ENCODE data around the gene QKI.
"Not testable (repeated sequence)": the region's sequence is repeated elsewhere in the genome, so short reads cannot be mapped to it uniquely, and the experiment has no call there.

QKI gene

DNA sequence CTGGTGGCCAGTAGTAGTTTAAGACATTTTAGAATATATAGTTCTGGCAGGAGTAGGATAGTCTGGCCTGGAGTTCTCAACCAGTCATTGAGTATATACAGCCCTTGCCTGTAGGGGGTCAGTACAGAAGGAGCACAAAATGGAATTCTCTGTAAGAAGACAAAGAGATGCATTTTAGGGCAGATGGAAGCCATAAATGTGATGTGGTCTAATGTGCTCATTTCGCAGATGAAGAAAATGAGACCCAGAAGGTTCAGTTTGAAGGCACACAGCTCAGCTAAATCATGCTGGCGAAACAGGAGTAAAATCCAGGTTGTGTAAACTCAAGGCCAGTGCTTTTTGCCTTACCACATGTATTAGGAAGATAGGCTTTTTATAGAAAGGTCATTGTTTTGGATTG is 29.6 kb downstream of the QKI start:
- no peak for DNase-seq

- DNase-seq = no peak
These were observed 32.0 kb downstream of the QKI start for GRCh38 chr6:163446549-163446948.

- no peak for DNase-seq
These were observed 34.6 kb downstream of the QKI start for GRCh38 chr6:163449076-163449475.

GRCh38 chr6:163454425-163454824 is 39.9 kb downstream of the QKI start:
- DNase-seq = no peak

GRCh38 chr6:163455552-163455951 is 41.0 kb downstream of the QKI start:
- no peak for DNase-seq

- DNase-seq = peak; percentile 1
These were observed 43.4 kb downstream of the QKI start for GRCh38 chr6:163457637-163458561.

DNA sequence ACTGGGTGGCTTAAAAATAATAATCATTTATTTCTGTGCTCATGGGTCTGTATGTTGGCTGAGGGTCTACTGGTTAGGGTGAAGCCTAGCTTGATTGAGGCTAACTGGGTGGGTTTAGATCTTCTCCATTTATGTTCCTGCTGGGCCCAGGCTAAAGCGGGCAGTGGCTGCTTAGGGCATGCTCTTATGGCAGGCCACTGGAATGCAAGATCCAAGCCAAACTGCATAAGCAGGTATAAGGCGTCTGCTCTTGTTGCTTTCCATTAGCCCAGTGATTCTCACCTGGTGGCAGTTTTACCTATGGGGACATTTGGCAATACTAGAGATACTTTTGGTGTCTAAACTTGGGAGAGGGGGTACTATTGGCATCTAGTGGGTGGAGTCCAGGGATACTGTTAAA is 44.5 kb downstream of the QKI start:
- DNase-seq = no peak

DNA sequence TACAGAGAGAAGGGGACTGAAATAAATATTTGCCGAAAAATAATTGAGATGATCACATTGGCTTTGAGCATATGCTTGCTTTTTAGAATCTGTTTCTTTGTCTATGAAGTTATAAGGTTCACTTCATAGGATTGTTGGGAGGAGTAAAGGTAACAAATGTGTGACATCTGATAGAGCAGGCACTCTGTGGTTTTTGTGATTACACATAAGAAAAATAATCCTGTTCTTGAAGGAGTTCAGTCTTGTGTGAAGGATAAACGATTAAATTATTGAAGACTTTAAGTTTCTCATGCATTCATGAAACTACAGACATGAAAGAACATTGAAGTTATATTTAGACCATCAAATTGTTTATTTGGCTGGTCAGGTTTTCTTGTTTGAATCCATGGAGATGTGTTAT is 45.0 kb downstream of the QKI start:
- DNase-seq = no peak

DNA sequence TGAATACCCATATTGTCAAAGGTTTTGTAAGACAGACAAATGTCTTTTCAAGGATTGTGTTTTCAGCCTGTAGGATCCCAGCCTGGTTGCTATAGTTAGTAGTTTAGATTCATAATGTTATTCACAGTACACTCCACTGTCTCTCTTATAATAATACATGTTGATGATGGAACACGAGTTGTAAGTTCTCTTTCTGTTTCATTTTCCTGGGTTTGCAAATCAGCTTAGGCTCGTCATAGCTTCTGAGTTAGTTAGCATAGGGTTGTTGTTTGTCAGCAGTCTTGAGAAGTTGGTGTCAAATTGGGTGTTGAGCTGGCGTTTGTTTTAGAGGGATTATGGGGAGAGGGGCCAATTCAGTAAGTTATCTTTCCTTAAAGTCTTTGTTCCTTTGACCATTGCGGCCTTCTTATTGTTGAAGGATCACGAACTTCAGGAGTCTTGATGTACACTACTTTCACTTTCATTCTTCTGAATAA is 45.8 kb downstream of the QKI start:
- no peak for DNase-seq

DNA sequence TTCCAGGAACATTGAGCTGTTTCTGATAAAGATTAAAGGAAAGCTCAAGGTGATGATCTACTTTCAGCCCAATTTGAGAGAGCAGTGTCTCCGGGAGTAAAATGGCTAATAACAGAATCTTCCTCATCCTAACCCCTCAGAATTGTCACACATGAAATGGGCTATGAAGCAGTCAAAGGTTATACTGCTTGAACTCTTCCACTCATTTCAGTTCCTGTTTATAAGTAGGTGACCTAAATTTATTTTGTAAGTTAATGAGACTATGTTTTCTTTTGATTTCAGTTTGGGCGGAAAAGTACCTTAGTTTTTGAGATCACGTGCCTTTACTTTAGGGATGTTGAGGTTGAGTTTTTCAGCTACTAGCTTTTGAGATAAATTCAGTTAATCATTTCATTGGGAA is 47.2 kb downstream of the QKI start:
- DNase-seq = no peak

- DNase-seq = no peak
These were observed 48.7 kb downstream of the QKI start for GRCh38 chr6:163463180-163463579.

- no peak for DNase-seq
These were observed 49.3 kb downstream of the QKI start for GRCh38 chr6:163463795-163464194.

DNA sequence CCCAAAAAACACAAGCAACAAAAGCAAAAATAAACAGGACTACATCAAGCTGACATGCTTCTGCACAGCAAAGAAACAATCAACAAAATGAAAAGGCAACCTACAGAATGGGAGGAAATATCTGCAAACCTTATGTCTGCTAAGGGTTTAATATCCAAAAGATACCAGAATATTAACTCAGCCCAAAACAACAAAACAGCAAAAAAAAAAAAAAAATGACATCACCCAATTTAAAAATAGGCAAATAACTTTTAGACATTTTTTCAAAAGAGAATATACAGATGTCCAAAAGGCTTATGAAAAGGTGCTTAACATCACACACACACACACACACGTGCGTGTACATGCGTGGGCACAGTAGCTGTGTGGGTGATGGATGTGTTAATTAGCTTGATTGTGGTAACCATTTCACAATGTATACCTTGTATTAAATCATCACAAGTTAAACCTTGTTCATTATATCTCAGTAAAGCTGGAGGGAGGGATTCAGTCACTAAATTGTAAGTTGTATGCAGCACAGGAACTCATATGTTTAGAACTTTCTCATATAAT is 52.4 kb downstream of the QKI start:
- DNase-seq = no peak

DNA sequence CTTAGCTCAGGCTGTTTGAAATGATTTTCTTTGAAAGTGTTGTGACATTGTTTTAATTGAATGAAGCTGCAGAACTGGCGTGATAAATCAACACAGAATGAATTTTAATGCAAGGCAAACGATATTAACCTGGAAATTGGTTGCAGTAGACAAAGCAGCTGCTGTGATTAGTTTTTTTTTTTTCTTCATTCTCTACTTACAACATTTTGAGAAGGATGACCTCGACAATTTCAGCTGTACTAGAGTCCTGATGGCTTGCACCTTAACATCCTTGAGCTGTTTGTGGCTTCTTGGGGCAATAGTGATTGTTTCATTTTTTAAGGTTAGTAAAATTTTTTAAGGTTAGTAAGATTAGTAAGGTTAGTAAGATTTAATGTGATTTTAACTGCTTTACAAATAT is 54.2 kb downstream of the QKI start:
- DNase-seq = no peak

DNA sequence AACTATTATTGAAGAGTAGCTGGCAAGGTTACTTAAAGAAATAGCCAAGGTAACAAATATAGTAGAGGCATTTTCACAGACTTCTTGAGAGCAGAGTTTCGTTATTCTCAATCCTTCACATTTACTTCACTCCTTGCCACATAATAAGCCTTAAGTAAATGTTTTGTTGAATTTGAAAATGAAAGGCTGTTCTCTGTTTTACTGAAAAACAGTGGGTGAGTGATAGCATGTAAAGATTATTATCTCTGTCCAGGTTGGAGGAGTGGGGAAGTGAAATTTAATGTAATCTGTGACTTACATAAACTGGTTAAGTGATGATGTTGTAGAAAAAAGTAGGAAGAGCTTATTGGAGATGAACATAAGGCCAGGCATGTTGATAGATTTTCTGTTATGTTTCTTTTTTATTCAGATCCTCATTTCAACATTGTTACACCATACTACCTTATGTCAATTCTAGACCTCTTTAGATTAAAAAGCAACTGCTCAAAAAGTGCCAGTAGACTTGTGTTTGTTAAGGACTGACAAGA is 55.0 kb downstream of the QKI start:
- no peak for DNase-seq

DNA sequence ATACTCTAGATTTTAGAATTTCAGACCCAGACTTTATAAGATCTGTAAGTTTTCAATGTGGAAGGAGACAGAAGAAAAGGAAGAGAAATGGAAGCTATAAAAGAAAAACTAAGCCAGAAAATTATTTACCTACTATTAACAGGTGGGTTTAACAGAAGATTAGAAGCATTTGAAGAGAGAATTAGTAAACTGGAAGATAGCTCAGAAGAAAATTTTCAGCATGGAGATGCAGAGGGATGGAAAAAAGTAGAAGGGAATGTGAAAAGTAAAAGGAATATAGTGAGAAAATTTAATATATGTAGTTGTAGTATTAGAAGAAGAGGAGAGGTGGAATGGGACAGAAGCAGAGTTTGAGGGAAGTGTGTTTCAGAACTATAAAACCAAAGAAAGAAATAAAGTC is 56.1 kb downstream of the QKI start:
- no peak for DNase-seq

DNA sequence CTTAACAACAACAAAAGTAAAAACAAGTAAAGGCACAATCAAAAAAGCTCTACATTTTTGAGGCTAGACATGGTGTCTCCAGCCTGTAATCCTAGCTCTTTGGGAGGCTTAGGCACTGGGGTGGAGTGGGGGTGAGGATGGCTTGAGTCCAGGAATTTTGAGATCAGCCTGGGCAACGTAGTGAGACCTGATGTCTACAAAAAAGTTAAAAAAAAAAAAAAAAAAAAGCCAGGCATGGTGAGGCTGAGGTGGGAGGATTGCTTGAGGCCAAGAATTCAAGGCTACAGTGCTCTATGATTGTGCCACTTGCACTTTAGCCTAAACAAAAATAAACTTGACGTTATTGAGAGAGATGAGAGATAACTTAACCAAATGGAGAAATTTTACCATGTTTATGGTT is 60.1 kb downstream of the QKI start:
- DNase-seq = no peak

DNA sequence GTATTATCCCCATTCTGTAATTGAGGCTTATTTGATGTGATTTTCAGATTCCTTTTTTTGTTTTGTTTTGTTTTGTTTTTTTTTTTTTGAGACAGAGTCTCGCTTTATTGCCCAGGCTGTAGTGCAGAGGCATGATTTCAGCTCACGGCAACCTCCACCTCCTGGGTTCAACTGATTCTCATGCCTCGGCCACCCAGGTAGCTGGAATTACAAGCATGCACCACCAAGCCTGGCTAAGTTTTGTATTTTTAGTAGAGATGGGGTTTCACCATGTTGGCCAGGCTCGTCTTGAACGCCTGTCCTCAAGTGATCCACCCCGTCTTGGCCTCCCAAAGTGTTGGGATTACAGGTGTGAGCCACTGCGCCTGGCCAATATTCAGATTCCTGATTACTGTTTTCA is 62.4 kb downstream of the QKI start:
- not testable (repeated sequence) for DNase-seq

DNA sequence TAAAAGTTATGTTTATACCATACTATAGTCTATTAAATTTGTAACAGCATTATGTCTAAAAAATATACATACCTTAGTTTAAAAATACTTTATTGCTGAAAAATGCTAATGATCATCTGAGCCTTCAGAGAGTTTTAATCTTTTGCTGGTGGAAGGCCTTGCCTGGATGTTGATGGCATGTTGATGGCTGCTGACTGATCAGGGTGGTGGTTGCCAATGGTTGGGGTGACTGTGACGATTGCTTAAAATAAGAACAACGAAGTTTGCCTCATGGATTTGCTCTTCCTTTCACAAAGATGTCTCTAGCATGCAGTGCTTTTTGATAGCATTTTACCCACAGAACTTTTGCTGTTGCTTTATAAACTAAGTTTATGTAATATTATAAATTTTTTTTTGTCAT is 68.6 kb downstream of the QKI start:
- DNase-seq = no peak

DNA sequence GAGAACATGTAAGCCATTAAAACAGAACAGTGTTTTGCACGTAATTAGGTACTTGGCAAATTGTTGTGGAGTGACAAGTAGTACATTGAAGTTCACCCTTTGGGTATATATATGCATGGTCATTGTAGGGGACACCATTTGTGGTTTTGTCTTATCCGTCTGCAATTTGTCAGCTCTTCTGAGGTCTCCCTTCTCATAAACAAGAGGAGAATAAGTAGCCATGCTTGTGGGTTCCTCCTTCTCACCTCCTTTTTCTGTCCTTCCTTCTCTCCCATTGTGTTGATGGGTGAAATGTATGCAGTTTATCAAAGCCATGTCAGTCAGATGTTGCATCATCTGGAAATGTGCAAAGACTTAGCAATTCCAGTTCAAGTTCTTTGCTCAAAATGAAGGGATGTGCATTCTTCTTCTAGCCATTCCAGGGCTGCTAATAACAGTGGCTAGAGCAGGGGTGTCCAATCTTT is 70.9 kb downstream of the QKI start:
- DNase-seq = no peak

GRCh38 chr6:163486821-163487220 is 72.3 kb downstream of the QKI start:
- DNase-seq = no peak

DNA sequence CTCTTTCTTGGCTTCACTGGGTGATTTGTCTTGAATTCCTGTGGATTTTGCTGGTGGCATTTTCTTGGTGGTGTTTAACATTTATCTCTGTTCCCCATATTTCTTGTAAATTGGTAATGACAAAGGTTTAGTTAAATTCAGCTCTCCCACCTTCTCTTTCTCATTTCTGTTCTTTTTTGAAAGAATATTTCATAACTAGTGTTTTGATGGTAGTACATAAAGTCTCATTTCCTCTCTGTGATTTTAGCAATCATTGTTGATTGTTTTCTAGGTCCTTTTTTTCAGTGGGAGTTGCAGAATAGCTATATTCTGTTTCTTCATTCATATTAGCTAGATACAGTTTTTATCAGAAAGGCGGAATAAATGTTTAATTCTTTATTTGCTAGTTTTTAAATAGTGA is 73.1 kb downstream of the QKI start:
- DNase-seq = no peak

- no peak for DNase-seq
These were observed 75.1 kb downstream of the QKI start for GRCh38 chr6:163489584-163489983.
